OCI-LY7 (cell line): ENCODE results near the gene BCS1L.

Experiments
- CTCF ChIP-seq: fragments of 200-600 bp; sonication (generic); conservative IDR thresholded peaks from 2 replicates; pipeline ENCODE4 v1.5.1; 2014; ENCODE audit warnings: mild to moderate bottlenecking, antibody characterized with exemption, low read length, moderate library complexity, mixed read lengths
- EZH2phosphoT487 ChIP-seq: fragments of 200-600 bp; sonication (generic); IDR thresholded peaks from 2 replicates; pipeline ENCODE4 v1.6.1; 2018; ENCODE audit warnings: low read depth, borderline replicate concordance, mild to moderate bottlenecking, mixed run types, antibody characterized with exemption, low read length, moderate library complexity, mixed read lengths

- TF ChIP-seq CTCF (no peak), EZH2phosphoT487 (no peak)
These were observed 21.1 kb upstream of the BCS1L start for GRCh38 chr2:218638372-218638771.
